IMR-90 (cell line): ENCODE measurements around the gene MPIG6B. TPM values are rescaled to one million over a fixed set of nuclear protein-coding genes. Genes with fewer than 3 reads are reported as not detected.

Experiments used
- ATAC-seq: fragments of 200-7000 bp; cut with Tn5 transposase; 2 replicates; pipeline ENCODE4 v1.9.1; 2020; ENCODE audit warnings: low read depth, mild to moderate bottlenecking, moderate library complexity
- BruUV-seq: library from RNA; stranded (reverse); fragments of 400-500 nt; replicated peaks from 2 replicates; lab custom pipeline; 2021; lab: Mats Ljungman, UMichigan
- CTCF ChIA-PET: fragments of 300-600 bp; formaldehyde crosslinking; extraction: SDS; loops from one replicate; lab custom pipeline; 2021; ENCODE audit warnings: antibody characterized with exemption; lab: Yijun Ruan, JAX
- POLR2A ChIA-PET: fragments of 300-600 bp; sonication (Branson Sonifier 250); formaldehyde crosslinking; loops from one replicate; lab custom pipeline; 2022; ENCODE audit warnings: antibody characterized with exemption; ENCODE audit not compliant: unreplicated experiment; lab: Charles Lee
- DNase-seq: peaks from one replicate; pipeline ENCODE4 v3.0.0; 2013
- H2AFZ ChIP-seq: replicated peaks from 2 replicates; pipeline ENCODE3; 2013; ENCODE audit warnings: low read length, mild to moderate bottlenecking; ENCODE audit not compliant: poor library complexity
- H2AK5ac ChIP-seq: 2 replicates; pipeline ENCODE4 v1.6.1; 2013; ENCODE audit warnings: low read depth, low read length, inconsistent platforms
- H2AK9ac ChIP-seq: replicated peaks from 2 replicates; pipeline ENCODE3; 2013; ENCODE audit warnings: mild to moderate bottlenecking, low read depth, low read length, moderate library complexity; ENCODE audit not compliant: poor library complexity
- H2BK120ac ChIP-seq: 2 replicates; pipeline ENCODE4 v1.6.1; 2013; ENCODE audit warnings: low read depth, low read length, inconsistent platforms
- H2BK15ac ChIP-seq: 3 replicates; pipeline ENCODE4 v1.6.1; 2013; ENCODE audit warnings: low read depth, low read length, inconsistent platforms
- H2BK20ac ChIP-seq: 2 replicates; pipeline ENCODE4 v1.6.1; 2013; ENCODE audit warnings: low read depth, mild to moderate bottlenecking, inconsistent platforms, low read length, moderate library complexity
- H2BK5ac ChIP-seq: 2 replicates; pipeline ENCODE4 v1.6.1; 2013; ENCODE audit warnings: mild to moderate bottlenecking, low read depth, low read length, inconsistent platforms; ENCODE audit not compliant: poor library complexity, severe bottlenecking
- H3K14ac ChIP-seq: replicated peaks from 2 replicates; pipeline ENCODE4 v1.6.1; 2013; ENCODE audit warnings: low read depth, low read length, inconsistent platforms
- H3K18ac ChIP-seq: 2 replicates; pipeline ENCODE4 v1.6.1; 2013; ENCODE audit warnings: low read depth, low read length, control low read depth
- H3K23ac ChIP-seq: 2 replicates; pipeline ENCODE4 v1.6.1; 2013; ENCODE audit warnings: low read depth, low read length, inconsistent platforms
- H3K27ac ChIP-seq: 2 replicates; pipeline ENCODE4 v1.5.1; 2013; ENCODE audit warnings: mild to moderate bottlenecking, control low read depth, low read length; ENCODE audit not compliant: insufficient read depth
- H3K27me3 ChIP-seq: 2 replicates; pipeline ENCODE4 v1.6.1; 2013; ENCODE audit warnings: low read length; ENCODE audit not compliant: control insufficient read depth, insufficient read depth
- H3K36me3 ChIP-seq: 2 replicates; pipeline ENCODE4 v1.6.1; 2013; ENCODE audit warnings: low read length, mixed read lengths; ENCODE audit not compliant: control insufficient read depth, insufficient read depth
- H3K4ac ChIP-seq: 2 replicates; pipeline ENCODE4 v1.6.1; 2013; ENCODE audit warnings: low read depth, low read length, inconsistent platforms
- H3K4me1 ChIP-seq: 2 replicates; pipeline ENCODE4 v1.6.1; 2013; ENCODE audit warnings: low read length, mixed read lengths; ENCODE audit not compliant: control insufficient read depth, insufficient read depth
- H3K4me2 ChIP-seq: 2 replicates; pipeline ENCODE4 v1.6.1; 2013; ENCODE audit warnings: low read depth, mild to moderate bottlenecking, control low read depth, low read length, moderate library complexity
- H3K4me3 ChIP-seq: 2 replicates; pipeline ENCODE4 v1.5.1; 2013; ENCODE audit warnings: low read depth, mild to moderate bottlenecking, control low read depth, low read length, moderate library complexity; ENCODE audit not compliant: insufficient read depth
- H3K56ac ChIP-seq: 2 replicates; pipeline ENCODE4 v1.6.1; 2013; ENCODE audit warnings: low read length, inconsistent platforms; ENCODE audit not compliant: insufficient read depth; ENCODE audit errors: extremely low read depth
- H3K79me1 ChIP-seq, 2 experiments: 2 replicates each; pipeline ENCODE4 v1.6.1; 2013; ENCODE audit warnings: low read length in 2 of 2, inconsistent platforms in 1 of 2, low read depth in 1 of 2
- H3K9ac ChIP-seq: 2 replicates; pipeline ENCODE4 v1.6.1; 2013; ENCODE audit warnings: low read depth, low read length, control low read depth
- H3K9me1 ChIP-seq: 2 replicates; pipeline ENCODE4 v1.6.1; 2013; ENCODE audit warnings: low read length, inconsistent platforms; ENCODE audit not compliant: insufficient read depth
- H3K9me3 ChIP-seq: 2 replicates; pipeline ENCODE4 v1.6.1; 2013; ENCODE audit warnings: low read length; ENCODE audit not compliant: control insufficient read depth, insufficient read depth
- H4K20me1 ChIP-seq: 2 replicates; pipeline ENCODE4 v1.6.1; 2013; ENCODE audit warnings: low read length, inconsistent platforms; ENCODE audit not compliant: insufficient read depth
- H4K5ac ChIP-seq: 2 replicates; pipeline ENCODE4 v1.6.1; 2013; ENCODE audit warnings: mild to moderate bottlenecking, low read depth, low read length, control low read depth
- H4K8ac ChIP-seq, 2 experiments: 2 replicates each; pipeline ENCODE4 v1.6.1; 2013; ENCODE audit warnings: low read depth in 2 of 2, low read length in 2 of 2, control low read depth in 1 of 2, inconsistent platforms in 1 of 2
- H4K91ac ChIP-seq: 2 replicates; pipeline ENCODE4 v1.6.1; 2013; ENCODE audit warnings: low read depth, low read length, inconsistent platforms; ENCODE audit not compliant: insufficient read depth
- CEBPB ChIP-seq: IDR thresholded peaks from 2 replicates; pipeline ENCODE4 v1.6.1; 2012; ENCODE audit warnings: low read depth, low read length, improper control_type of control experiment
- WGBS, 2 experiments: methylation state at CpG; one replicate each; pipeline versions ENCODE4 v1.1.5 to v1.1.7; 2013; ENCODE audit warnings: missing lambda C conversion rate in 2 of 2; ENCODE audit not compliant: insufficient read length in 1 of 2; ENCODE audit errors: extremely low coverage in 2 of 2; 5-methylcytosine and 5-hydroxymethylcytosine counted together
- dilution Hi-C: fragments of 300-500 bp; cut with HindIII; formaldehyde crosslinking; loops from one replicate; pipeline ENCODE4 v1.14.3; 2018; ENCODE audit warnings: low sequenced_read_pairs; ENCODE audit not compliant: unreplicated experiment
- in situ Hi-C: fragments of 300-500 bp; cut with MboI; formaldehyde crosslinking; loops from 3 replicates; pipeline ENCODE4 v1.14.3; 2019; ENCODE audit warnings: low sequenced_read_pairs, inconsistent platforms, mixed read lengths
- intact Hi-C: fragments of 100-400 bp; cut with micrococcal nuclease; formaldehyde crosslinking; loops from 2 replicates; pipeline ENCODE4 v1.10.0; 2022
- polyA plus RNA-seq, 3 experiments: library from polyadenylated mRNA; depleted of rRNA; stranded (reverse); fragments of >200 nt; gene quantifications; 2 replicates each; pipeline ENCODE4 v1.2.3, GENCODE V29; 2012; ENCODE audit warnings: low replicate concordance in 1 of 3
- total RNA-seq: library from RNA; depleted of rRNA; stranded (reverse); fragments of >200 nt; gene quantifications from 2 replicates; pipeline ENCODE4 v1.2.3, GENCODE V29; 2012

Gene MPIG6B
- total and polyA plus RNA-seq, 2 of the 4 experiments (the other 2 are of a cell fraction), result not detected

DNA sequence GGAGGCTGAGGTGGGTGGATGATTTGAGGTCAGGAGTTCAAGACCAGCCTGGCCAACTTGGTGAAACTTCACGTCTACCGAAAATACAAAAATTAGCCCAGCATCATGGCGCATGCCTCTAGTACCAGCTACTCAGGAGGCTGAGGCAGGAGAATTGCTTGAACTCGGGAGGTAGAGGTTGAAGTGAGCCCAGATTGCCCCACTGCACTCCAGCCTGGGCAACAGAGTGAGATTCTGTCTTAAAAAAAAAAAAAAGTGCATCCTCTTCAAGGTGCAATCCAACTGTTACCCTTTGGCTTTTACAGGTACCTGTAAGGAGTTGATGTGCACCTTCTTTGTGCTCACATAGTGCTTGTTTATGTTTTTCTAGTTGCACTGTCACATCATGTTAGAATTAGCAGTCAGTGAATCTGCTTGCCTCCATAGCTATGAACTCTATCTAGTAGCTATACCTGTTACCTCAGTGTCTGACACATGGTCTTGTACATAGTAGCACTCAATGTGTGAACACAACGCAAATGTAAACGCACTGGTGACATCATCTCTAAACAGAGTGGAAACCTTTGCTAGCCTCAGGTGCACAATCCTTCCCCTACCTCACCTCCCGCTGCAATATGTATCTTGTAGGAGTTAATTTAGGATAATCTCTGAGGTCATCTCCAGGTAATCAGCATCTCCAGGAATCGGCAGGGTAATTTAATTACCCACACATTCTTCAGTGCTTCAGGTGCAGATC lies 26.3 kb downstream of the MPIG6B start:
- POLR2A ChIA-PET, result no interaction called here
- H3K27me3 ChIP-seq, result no peaks in the 10 kb centered on the region
- no peak overlapping the region for H3K4ac ChIP-seq
- in situ Hi-C loops (no loop called here), dilution Hi-C loops (no loop called here), intact Hi-C loops (no loop called here)
- H3K9me3 ChIP-seq, result no peaks in the 10 kb centered on the region
- no peak overlapping the region for H4K8ac ChIP-seq
- 0 out of 4 replicates have a peak, but pooled peaks cover 0 to 12% of the 10 kb centered on the region in 2 experiments for H3K79me1 ChIP-seq
- no peak overlapping the region for H3K4me2 ChIP-seq
- H4K5ac ChIP-seq, result no peak overlapping the region
- H3K18ac ChIP-seq, result no peak overlapping the region
- 100% methylated on average over 2 of the region's 8 CpGs; no CpG with 5 or more reads in 1 of the 2 experiments for WGBS, 2 experiments
- peaks cover 5% of the 10 kb centered on the region for H3K4me1 ChIP-seq
- no peak overlapping the region for H2BK20ac ChIP-seq
- DNase-seq, result no peak
- no peak overlapping the region for H2BK15ac ChIP-seq
- CTCF ChIA-PET, result interaction anchor here (0.6 to 1.3 kb wide), 3 partner anchors 12 to 20 kb away, joined by 3 read pairs; no protein-coding TSS in a partner anchor
- ATAC-seq, result no peak
- H2AK5ac ChIP-seq, result no peak overlapping the region
- no peak overlapping the region for H2AFZ ChIP-seq
- no peak overlapping the region for H2BK120ac ChIP-seq
- H3K9me1 ChIP-seq, result peaks cover 6% of the 10 kb centered on the region
- no peak overlapping the region for H3K14ac ChIP-seq
- H3K23ac ChIP-seq, result no peak overlapping the region
- no peak overlapping the region for H3K27ac ChIP-seq
- H3K56ac ChIP-seq, result no peak overlapping the region
- H2BK5ac ChIP-seq, result no peak overlapping the region
- no peak overlapping the region for H3K9ac ChIP-seq
- H3K36me3 ChIP-seq, result no peaks in the 10 kb centered on the region; the same call in 1 of the 2 replicates
- TSS peak; percentile 29 for BruUV-seq
- H4K20me1 ChIP-seq, result peaks cover 3% of the 10 kb centered on the region; the same call in 1 of the 2 replicates
- TF ChIP-seq CEBPB, result no peak
- H3K4me3 ChIP-seq, result no peak overlapping the region
- no peak overlapping the region for H2AK9ac ChIP-seq
- no peak overlapping the region for H4K91ac ChIP-seq
